SU-DHL-6 (cell line): ENCODE results near the gene ARID3C.

ENCODE experiments used
- H2AFZ ChIP-seq: fragments of 200-600 bp; sonication (generic); 2 replicates; pipeline ENCODE4 v1.6.1; 2014; ENCODE audit warnings: low read depth, mild to moderate bottlenecking, moderate library complexity, mixed read lengths, antibody characterized with exemption, low read length; ENCODE audit not compliant: severe bottlenecking
- H3F3A ChIP-seq: fragments of 200-600 bp; shearing (Covaris generic); 2 replicates; pipeline ENCODE4 v1.6.0; 2016; ENCODE audit warnings: antibody characterized with exemption, mild to moderate bottlenecking; ENCODE audit not compliant: insufficient read depth
- H3K27ac ChIP-seq: fragments of 200-600 bp; sonication (generic); 2 replicates; pipeline ENCODE4 v1.5.1; 2016; ENCODE audit warnings: low read depth, mild to moderate bottlenecking, low read length, moderate library complexity, mixed read lengths
- H3K27me3 ChIP-seq: fragments of 200-600 bp; sonication (generic), shearing (Covaris generic); 2 replicates; pipeline ENCODE4 v1.6.0; 2014; ENCODE audit warnings: mild to moderate bottlenecking, low read length
- H3K36me3 ChIP-seq: fragments of 200-600 bp; sonication (generic); 2 replicates; pipeline ENCODE4 v1.6.1; 2014; ENCODE audit warnings: mild to moderate bottlenecking, low read length, mixed read lengths
- H3K4me2 ChIP-seq: fragments of 300-600, 200-600 bp; shearing (Covaris generic), sonication (generic); 2 replicates; pipeline ENCODE4 v1.6.0; 2014; ENCODE audit warnings: low read length, low read depth, mild to moderate bottlenecking; ENCODE audit not compliant: poor library complexity, severe bottlenecking
- H3K4me3 ChIP-seq: fragments of 200-600 bp; sonication (generic); 2 replicates; pipeline ENCODE4 v1.5.1; 2014; ENCODE audit warnings: antibody characterized with exemption, low read length, mild to moderate bottlenecking, mixed read lengths; ENCODE audit not compliant: insufficient read depth, poor library complexity, severe bottlenecking
- H3K79me2 ChIP-seq: fragments of 200-600 bp; sonication (generic); 2 replicates; pipeline ENCODE4 v1.6.1; 2014; ENCODE audit warnings: mild to moderate bottlenecking, low read length, moderate library complexity; ENCODE audit not compliant: insufficient read depth
- H3K9ac ChIP-seq: fragments of 200-600 bp; sonication (generic); 2 replicates; pipeline ENCODE4 v1.7.0; 2014; ENCODE audit warnings: mild to moderate bottlenecking, low read length
- H3K9me2 ChIP-seq: fragments of 200-600 bp; sonication (generic); replicated peaks from 2 replicates; pipeline ENCODE4 v1.6.1; 2014; ENCODE audit warnings: low read length; ENCODE audit not compliant: insufficient read depth
- H3K9me3 ChIP-seq: fragments of 200-600 bp; sonication (generic); 2 replicates; pipeline ENCODE4 v1.6.1; 2014; ENCODE audit warnings: low read length, mixed read lengths; ENCODE audit not compliant: insufficient read depth
- H4K20me1 ChIP-seq: fragments of 200-600 bp; sonication (generic); 2 replicates; pipeline ENCODE4 v1.6.1; 2014; ENCODE audit warnings: low read depth, mild to moderate bottlenecking, antibody characterized with exemption, low read length, moderate library complexity, mixed read lengths
- CTCF ChIP-seq: fragments of 200-600 bp; sonication (generic); IDR thresholded peaks from one replicate; pipeline ENCODE4 v1.5.1; 2017; ENCODE audit warnings: antibody characterized with exemption, mild to moderate bottlenecking, low read length, moderate library complexity; ENCODE audit not compliant: insufficient read depth, poor library complexity, severe bottlenecking
- EZH2phosphoT487 ChIP-seq: fragments of 200-600 bp; sonication (generic), shearing (Covaris generic); conservative IDR thresholded peaks from 2 replicates; pipeline ENCODE4 v1.6.1; 2018; ENCODE audit warnings: mild to moderate bottlenecking, antibody characterized with exemption, low read length, moderate library complexity, mixed read lengths

ARID3C gene

GRCh38 chr9:34574571-34574970 lies 54.3 kb downstream of the ARID3C start:
- Histone ChIP-seq H3F3A (no peaks in the 10 kb centered on the region), H3K27me3 (no peaks in the 10 kb centered on the region), H3K36me3 (no peaks in the 10 kb centered on the region), H3K9me2 (no peaks in the 10 kb centered on the region), H2AFZ (no peak overlapping the region), H4K20me1 (no peaks in the 10 kb centered on the region), H3K4me3 (no peak overlapping the region), H3K9ac (no peak overlapping the region), H3K27ac (no peak overlapping the region), H3K4me2 (no peak overlapping the region), H3K9me3 (no peaks in the 10 kb centered on the region), H3K79me2 (no peaks in the 10 kb centered on the region)
- TF ChIP-seq EZH2phosphoT487 (no peak), CTCF (no peak)

GRCh38 chr9:34573599-34574325 lies 55.1 kb downstream of the ARID3C start:
- Histone ChIP-seq H4K20me1 (no peaks in the 10 kb centered on the region), H3K9ac (no peak overlapping the region), H3K9me2 (no peaks in the 10 kb centered on the region), H2AFZ (no peak overlapping the region), H3K79me2 (no peaks in the 10 kb centered on the region), H3K9me3 (no peaks in the 10 kb centered on the region), H3K27me3 (no peaks in the 10 kb centered on the region), H3F3A (no peaks in the 10 kb centered on the region), H3K27ac (no peak overlapping the region), H3K4me3 (no peak overlapping the region), H3K4me2 (no peak overlapping the region), H3K36me3 (no peaks in the 10 kb centered on the region)
- no peak for TF ChIP-seq EZH2phosphoT487
- no peak for TF ChIP-seq CTCF

GRCh38 chr9:34572628-34573027 lies 56.2 kb downstream of the ARID3C start:
- no peaks in the 10 kb centered on the region for H3K9me2 ChIP-seq
- no peaks in the 10 kb centered on the region for H3K36me3 ChIP-seq
- H3K27me3 ChIP-seq = no peaks in the 10 kb centered on the region
- no peaks in the 10 kb centered on the region for H3K9me3 ChIP-seq
- TF ChIP-seq CTCF = no peak
- no peak for TF ChIP-seq EZH2phosphoT487
- H3K9ac ChIP-seq = no peak overlapping the region
- H2AFZ ChIP-seq = no peak overlapping the region
- H3F3A ChIP-seq = no peaks in the 10 kb centered on the region
- H4K20me1 ChIP-seq = no peaks in the 10 kb centered on the region
- no peak overlapping the region for H3K27ac ChIP-seq
- H3K79me2 ChIP-seq = no peaks in the 10 kb centered on the region
- H3K4me2 ChIP-seq = no peak overlapping the region
- H3K4me3 ChIP-seq = no peak overlapping the region
